ENCODE results near the gene FAM193B.

Gene FAM193B

DNA sequence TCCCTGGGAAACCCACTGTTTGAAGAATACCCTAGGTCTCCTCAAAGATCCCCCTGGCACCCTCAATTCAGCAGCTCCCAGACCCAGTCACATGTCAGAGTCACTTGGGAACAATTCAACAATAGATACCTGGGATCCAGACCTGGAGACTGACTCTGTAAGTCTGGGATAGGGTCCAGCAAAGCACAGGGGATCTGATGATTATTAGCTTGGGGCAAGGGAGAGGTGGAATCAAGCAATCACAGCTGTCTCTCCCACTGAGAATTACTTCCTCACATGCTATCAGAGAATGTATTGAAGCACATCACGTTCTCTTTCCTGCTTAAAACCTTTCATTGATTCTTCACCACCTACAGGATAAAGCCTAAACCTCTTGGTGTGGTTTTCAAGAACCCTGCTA, 5.9 kb downstream of the FAM193B start (continued):
- TF ChIP-seq CSDC2 (CRISPR knock-in tag; IDR thresholded peaks at IDR 0.05) (no peak), GLIS3 (CRISPR knock-in tag; IDR thresholded peaks at IDR 0.05) (no peak), ZC3H10 (CRISPR knock-in tag; IDR thresholded peaks at IDR 0.05) (no peak)

DNA sequence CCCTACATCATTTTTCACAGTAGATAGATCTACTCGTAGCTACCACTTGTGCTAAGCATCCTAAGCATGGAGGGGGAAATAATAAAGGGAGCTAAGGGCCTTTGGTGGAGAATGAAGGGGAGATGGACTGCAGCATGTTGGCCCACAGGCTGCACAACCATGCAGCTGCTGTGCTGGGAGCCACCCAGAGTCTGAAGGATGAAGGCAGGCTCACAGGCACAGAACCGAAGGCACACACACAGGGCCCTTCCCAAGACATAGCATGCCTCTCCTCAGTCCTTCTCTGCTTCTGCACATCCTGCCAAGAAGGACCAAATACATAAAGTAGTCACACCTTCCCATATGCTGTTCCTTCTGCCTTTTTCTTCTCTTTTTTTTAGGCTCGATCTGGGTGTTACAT, 6.6 kb downstream of the FAM193B start:
- ATAC-seq: no peak
- TF ChIP-seq, protein P1, sequence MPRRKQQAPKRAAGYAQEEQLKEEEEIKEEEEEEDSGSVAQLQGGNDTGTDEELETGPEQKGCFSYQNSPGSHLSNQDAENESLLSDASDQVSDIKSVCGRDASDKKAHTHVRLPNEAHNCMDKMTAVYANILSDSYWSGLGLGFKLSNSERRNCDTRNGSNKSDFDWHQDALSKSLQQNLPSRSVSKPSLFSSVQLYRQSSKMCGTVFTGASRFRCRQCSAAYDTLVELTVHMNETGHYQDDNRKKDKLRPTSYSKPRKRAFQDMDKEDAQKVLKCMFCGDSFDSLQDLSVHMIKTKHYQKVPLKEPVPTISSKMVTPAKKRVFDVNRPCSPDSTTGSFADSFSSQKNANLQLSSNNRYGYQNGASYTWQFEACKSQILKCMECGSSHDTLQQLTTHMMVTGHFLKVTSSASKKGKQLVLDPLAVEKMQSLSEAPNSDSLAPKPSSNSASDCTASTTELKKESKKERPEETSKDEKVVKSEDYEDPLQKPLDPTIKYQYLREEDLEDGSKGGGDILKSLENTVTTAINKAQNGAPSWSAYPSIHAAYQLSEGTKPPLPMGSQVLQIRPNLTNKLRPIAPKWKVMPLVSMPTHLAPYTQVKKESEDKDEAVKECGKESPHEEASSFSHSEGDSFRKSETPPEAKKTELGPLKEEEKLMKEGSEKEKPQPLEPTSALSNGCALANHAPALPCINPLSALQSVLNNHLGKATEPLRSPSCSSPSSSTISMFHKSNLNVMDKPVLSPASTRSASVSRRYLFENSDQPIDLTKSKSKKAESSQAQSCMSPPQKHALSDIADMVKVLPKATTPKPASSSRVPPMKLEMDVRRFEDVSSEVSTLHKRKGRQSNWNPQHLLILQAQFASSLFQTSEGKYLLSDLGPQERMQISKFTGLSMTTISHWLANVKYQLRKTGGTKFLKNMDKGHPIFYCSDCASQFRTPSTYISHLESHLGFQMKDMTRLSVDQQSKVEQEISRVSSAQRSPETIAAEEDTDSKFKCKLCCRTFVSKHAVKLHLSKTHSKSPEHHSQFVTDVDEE (CRISPR knock-in tag; IDR thresholded peaks at IDR 0.05): no peak
- no peak for TF ChIP-seq ARNTL (CRISPR knock-in tag; IDR thresholded peaks at IDR 0.05; ENCODE audit: borderline replicate concordance, low read depth)
- TF ChIP-seq ZFP3 (CRISPR knock-in tag; IDR thresholded peaks at IDR 0.05): no peak
- TF ChIP-seq ISL1 (CRISPR knock-in tag; IDR thresholded peaks at IDR 0.05): no peak
- no peak for TF ChIP-seq TOX (CRISPR knock-in tag; IDR thresholded peaks at IDR 0.05; ENCODE audit: borderline replicate concordance)

DNA sequence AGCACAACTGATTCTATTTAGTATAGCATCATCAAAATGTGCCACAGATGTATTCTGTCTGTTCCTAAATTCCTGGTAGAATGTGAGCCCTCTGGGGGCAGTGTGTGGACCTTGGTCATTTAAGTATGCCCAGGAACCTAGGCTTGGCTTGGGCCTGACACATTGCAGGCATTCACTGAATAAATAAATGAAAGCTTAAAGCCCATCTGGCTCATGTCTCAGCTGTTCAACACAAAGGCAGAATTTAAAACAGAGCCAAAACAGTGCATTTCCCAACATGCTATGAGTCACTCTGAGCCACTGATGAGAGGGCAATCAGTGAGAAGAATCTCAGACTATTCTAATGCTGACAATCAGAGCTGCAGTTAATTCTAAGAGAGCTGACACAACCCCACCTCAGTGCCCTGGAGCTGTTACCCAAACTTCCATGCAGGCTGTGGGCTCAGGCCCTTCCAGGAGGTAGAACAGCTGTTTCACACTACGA, 8.1 kb downstream of the FAM193B start:
- TF ChIP-seq ZFP3 (CRISPR knock-in tag; IDR thresholded peaks at IDR 0.05) (peak; percentile 41; the same call in 1 of the 2 replicates), ISL1 (CRISPR knock-in tag; IDR thresholded peaks at IDR 0.05) (peak; percentile 87), ZC3H10 (CRISPR knock-in tag; IDR thresholded peaks at IDR 0.05) (no peak), RARB (CRISPR knock-in tag; IDR thresholded peaks at IDR 0.05) (no peak), ZNF565 (CRISPR knock-in tag; conservative IDR thresholded peaks at IDR 0.05; ENCODE audit: low read depth) (no peak), ESRRG (CRISPR knock-in tag; IDR thresholded peaks at IDR 0.05) (no peak), ZNF70 (CRISPR knock-in tag; IDR thresholded peaks at IDR 0.05) (no peak), CSDC2 (CRISPR knock-in tag; IDR thresholded peaks at IDR 0.05) (peak; percentile 50; the same call in 1 of the 2 replicates), ZNF8 (CRISPR knock-in tag; IDR thresholded peaks at IDR 0.05) (peak; percentile 58; the same call in 1 of the 2 replicates), PPARA (CRISPR knock-in tag; IDR thresholded peaks at IDR 0.05; ENCODE audit: borderline replicate concordance) (no peak), TCF4 (CRISPR knock-in tag; IDR thresholded peaks at IDR 0.05; ENCODE audit: borderline replicate concordance) (peak; percentile 60; the same call in 1 of the 2 replicates), ARNTL (CRISPR knock-in tag; IDR thresholded peaks at IDR 0.05; ENCODE audit: borderline replicate concordance, low read depth) (no peak), BACH2 (CRISPR knock-in tag; IDR thresholded peaks at IDR 0.05; ENCODE audit: borderline replicate concordance) (no peak), GLIS3 (CRISPR knock-in tag; IDR thresholded peaks at IDR 0.05) (peak; percentile 15; the same call in 1 of the 2 replicates), OSR1 (CRISPR knock-in tag; IDR thresholded peaks at IDR 0.05) (no peak), TOX (CRISPR knock-in tag; IDR thresholded peaks at IDR 0.05; ENCODE audit: borderline replicate concordance) (no peak), ZFP30 (CRISPR knock-in tag; IDR thresholded peaks at IDR 0.05) (no peak), SNAI2 (CRISPR knock-in tag; IDR thresholded peaks at IDR 0.05) (0 out of 2 replicates have a peak, but pooled peaks have one; percentile 19)
- TF ChIP-seq, protein P1 (CRISPR knock-in tag; IDR thresholded peaks at IDR 0.05): no peak
- TF ChIP-seq, protein P2, sequence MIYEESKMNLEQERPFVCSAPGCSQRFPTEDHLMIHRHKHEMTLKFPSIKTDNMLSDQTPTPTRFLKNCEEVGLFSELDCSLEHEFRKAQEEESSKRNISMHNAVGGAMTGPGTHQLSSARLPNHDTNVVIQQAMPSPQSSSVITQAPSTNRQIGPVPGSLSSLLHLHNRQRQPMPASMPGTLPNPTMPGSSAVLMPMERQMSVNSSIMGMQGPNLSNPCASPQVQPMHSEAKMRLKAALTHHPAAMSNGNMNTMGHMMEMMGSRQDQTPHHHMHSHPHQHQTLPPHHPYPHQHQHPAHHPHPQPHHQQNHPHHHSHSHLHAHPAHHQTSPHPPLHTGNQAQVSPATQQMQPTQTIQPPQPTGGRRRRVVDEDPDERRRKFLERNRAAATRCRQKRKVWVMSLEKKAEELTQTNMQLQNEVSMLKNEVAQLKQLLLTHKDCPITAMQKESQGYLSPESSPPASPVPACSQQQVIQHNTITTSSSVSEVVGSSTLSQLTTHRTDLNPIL (CRISPR knock-in tag; IDR thresholded peaks at IDR 0.05; ENCODE audit: low read depth): no peak
- TF ChIP-seq, protein P3, sequence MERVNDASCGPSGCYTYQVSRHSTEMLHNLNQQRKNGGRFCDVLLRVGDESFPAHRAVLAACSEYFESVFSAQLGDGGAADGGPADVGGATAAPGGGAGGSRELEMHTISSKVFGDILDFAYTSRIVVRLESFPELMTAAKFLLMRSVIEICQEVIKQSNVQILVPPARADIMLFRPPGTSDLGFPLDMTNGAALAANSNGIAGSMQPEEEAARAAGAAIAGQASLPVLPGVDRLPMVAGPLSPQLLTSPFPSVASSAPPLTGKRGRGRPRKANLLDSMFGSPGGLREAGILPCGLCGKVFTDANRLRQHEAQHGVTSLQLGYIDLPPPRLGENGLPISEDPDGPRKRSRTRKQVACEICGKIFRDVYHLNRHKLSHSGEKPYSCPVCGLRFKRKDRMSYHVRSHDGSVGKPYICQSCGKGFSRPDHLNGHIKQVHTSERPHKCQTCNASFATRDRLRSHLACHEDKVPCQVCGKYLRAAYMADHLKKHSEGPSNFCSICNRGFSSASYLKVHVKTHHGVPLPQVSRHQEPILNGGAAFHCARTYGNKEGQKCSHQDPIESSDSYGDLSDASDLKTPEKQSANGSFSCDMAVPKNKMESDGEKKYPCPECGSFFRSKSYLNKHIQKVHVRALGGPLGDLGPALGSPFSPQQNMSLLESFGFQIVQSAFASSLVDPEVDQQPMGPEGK (CRISPR knock-in tag; IDR thresholded peaks at IDR 0.05; ENCODE audit: borderline replicate concordance): peak; percentile 46; the same call in 1 of the 2 replicates
- TF ChIP-seq, protein P4, sequence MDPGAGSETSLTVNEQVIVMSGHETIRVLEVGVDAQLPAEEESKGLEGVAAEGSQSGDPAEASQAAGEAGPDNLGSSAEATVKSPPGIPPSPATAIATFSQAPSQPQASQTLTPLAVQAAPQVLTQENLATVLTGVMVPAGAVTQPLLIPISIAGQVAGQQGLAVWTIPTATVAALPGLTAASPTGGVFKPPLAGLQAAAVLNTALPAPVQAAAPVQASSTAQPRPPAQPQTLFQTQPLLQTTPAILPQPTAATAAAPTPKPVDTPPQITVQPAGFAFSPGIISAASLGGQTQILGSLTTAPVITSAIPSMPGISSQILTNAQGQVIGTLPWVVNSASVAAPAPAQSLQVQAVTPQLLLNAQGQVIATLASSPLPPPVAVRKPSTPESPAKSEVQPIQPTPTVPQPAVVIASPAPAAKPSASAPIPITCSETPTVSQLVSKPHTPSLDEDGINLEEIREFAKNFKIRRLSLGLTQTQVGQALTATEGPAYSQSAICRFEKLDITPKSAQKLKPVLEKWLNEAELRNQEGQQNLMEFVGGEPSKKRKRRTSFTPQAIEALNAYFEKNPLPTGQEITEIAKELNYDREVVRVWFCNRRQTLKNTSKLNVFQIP (CRISPR knock-in tag; IDR thresholded peaks at IDR 0.05; ENCODE audit: borderline replicate concordance, low read depth): no peak
- TF ChIP-seq, protein P5, sequence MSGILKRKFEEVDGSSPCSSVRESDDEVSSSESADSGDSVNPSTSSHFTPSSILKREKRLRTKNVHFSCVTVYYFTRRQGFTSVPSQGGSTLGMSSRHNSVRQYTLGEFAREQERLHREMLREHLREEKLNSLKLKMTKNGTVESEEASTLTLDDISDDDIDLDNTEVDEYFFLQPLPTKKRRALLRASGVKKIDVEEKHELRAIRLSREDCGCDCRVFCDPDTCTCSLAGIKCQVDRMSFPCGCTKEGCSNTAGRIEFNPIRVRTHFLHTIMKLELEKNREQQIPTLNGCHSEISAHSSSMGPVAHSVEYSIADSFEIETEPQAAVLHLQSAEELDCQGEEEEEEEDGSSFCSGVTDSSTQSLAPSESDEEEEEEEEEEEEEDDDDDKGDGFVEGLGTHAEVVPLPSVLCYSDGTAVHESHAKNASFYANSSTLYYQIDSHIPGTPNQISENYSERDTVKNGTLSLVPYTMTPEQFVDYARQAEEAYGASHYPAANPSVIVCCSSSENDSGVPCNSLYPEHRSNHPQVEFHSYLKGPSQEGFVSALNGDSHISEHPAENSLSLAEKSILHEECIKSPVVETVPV (CRISPR knock-in tag; IDR thresholded peaks at IDR 0.05): no peak
- ATAC-seq: peak; percentile 96
